DND-41 (cell line): ENCODE measurements around the gene B3GALT4.

ENCODE experiments used
- EZH2 ChIP-seq: IDR thresholded peaks from 3 replicates; pipeline ENCODE4 v1.6.1; 2012; ENCODE audit warnings: borderline replicate concordance, low read depth, mild to moderate bottlenecking, moderate library complexity, low read length, inconsistent platforms; ENCODE audit not compliant: severe bottlenecking
- TF ChIP-seq, protein P1 (sequence below): IDR thresholded peaks from 2 replicates; pipeline ENCODE4 v1.5.1; 2012; ENCODE audit warnings: borderline replicate concordance, low read length, moderate library complexity, mild to moderate bottlenecking; ENCODE audit not compliant: poor library complexity, severe bottlenecking; ENCODE audit errors: extremely low read depth

DNA sequence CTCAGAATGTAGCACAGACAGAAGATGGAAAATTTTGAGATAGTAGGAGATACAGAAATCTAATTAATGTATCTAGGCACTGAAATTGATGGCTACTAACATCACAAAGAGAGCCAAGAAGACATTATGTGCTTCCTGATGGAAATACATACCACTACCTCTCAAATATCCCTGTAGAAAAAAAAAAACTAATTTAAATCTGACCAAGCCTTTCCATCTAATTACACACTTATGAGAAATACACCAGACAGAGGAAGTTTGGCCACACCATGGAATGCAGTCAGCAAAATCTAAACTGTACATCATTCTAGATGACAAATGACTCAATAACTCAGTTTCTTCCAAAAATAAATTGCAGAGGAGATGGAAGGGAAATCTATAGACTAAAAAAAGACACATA is 24.2 kb upstream of the B3GALT4 start:
- TF ChIP-seq, protein P1, sequence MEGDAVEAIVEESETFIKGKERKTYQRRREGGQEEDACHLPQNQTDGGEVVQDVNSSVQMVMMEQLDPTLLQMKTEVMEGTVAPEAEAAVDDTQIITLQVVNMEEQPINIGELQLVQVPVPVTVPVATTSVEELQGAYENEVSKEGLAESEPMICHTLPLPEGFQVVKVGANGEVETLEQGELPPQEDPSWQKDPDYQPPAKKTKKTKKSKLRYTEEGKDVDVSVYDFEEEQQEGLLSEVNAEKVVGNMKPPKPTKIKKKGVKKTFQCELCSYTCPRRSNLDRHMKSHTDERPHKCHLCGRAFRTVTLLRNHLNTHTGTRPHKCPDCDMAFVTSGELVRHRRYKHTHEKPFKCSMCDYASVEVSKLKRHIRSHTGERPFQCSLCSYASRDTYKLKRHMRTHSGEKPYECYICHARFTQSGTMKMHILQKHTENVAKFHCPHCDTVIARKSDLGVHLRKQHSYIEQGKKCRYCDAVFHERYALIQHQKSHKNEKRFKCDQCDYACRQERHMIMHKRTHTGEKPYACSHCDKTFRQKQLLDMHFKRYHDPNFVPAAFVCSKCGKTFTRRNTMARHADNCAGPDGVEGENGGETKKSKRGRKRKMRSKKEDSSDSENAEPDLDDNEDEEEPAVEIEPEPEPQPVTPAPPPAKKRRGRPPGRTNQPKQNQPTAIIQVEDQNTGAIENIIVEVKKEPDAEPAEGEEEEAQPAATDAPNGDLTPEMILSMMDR = no peak
- no peak for TF ChIP-seq EZH2
